IPS DF 6.9 (cell line): ENCODE results near the gene SLC22A15.

Experiments
- DNase-seq: peaks from one replicate; pipeline ENCODE4 v3.0.0-alpha.2; 2013; ENCODE audit warnings: low read depth, low spot score
- H3K27ac ChIP-seq: one replicate; pipeline ENCODE4 v1.5.1; 2013; ENCODE audit warnings: low read length, control low read depth
- H3K27me3 ChIP-seq: 2 replicates; pipeline ENCODE4 v1.6.1; 2013; ENCODE audit warnings: mild to moderate bottlenecking, low read length; ENCODE audit not compliant: control insufficient read depth, insufficient read depth
- H3K36me3 ChIP-seq: 2 replicates; pipeline ENCODE4 v1.6.1; 2013; ENCODE audit warnings: low read length; ENCODE audit not compliant: control insufficient read depth, insufficient read depth
- H3K4me1 ChIP-seq: 2 replicates; pipeline ENCODE4 v1.6.1; 2013; ENCODE audit warnings: low read length; ENCODE audit not compliant: control insufficient read depth, insufficient read depth
- H3K4me3 ChIP-seq: 2 replicates; pipeline ENCODE4 v1.5.1; 2013; ENCODE audit warnings: mild to moderate bottlenecking, low read length
- H3K9me3 ChIP-seq: 2 replicates; pipeline ENCODE4 v1.6.1; 2013; ENCODE audit warnings: low read length, inconsistent platforms; ENCODE audit not compliant: control insufficient read depth, insufficient read depth
- WGBS: extraction: QIAGEN DNeasy Blood & Tissue Kit; methylation state at CpG from one replicate; pipeline ENCODE4 v1.1.7; 2013; ENCODE audit warnings: mixed read lengths, missing lambda C conversion rate; ENCODE audit not compliant: insufficient read length, insufficient coverage; 5-methylcytosine and 5-hydroxymethylcytosine counted together

Gene SLC22A15

DNA sequence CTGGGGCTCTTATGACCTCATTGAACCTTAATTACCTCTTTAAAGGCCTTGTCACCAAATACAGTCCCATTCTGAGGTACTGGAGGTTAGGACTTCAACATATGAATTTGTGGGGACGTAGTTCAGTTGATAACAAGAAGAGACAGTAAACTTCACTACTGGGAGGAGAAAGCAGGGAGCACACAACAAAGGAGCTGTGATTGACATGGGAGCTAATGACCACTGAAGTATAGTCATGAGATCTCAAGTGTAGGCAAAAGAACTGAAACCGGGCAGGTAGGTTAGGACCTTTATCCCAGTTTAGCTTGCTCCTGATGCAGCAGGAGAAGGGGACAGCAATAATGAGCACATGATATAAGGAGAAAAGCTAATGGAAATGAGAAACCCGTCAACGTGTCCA is 123.1 kb downstream of the SLC22A15 start:
- no peaks in the 10 kb centered on the region for H3K4me1 ChIP-seq
- no peak for DNase-seq
- H3K9me3 ChIP-seq, result no peaks in the 10 kb centered on the region
- H3K27me3 ChIP-seq, result no peaks in the 10 kb centered on the region
- no peak overlapping the region for H3K27ac ChIP-seq
- no CpG with 5 or more reads among the region's 4 CpGs for WGBS
- H3K36me3 ChIP-seq, result no peaks in the 10 kb centered on the region
- no peak overlapping the region for H3K4me3 ChIP-seq

DNA sequence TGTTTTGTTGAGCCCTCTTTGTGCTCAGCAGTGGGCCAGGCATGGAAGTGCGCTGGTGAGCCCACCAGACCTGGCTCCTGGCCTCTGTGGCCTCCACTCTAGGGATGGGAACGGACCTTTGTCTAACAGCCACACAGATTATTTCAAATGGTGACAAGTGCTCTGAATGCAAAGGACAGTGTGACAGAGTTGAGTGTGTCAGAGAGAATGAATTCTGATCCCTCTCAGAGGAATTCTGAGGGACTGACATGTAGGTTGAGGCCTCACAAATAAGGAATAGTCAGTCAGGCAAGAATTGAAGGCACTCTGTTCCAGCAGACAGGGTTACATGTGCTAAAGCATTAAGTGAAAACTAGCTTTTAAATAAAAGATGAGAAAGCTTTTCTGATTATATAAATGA is 123.6 kb downstream of the SLC22A15 start:
- WGBS, result no CpG with 5 or more reads among the region's 2 CpGs
- H3K27ac ChIP-seq, result no peak overlapping the region
- no peak overlapping the region for H3K4me3 ChIP-seq
- H3K27me3 ChIP-seq, result no peaks in the 10 kb centered on the region
- no peaks in the 10 kb centered on the region for H3K36me3 ChIP-seq
- no peaks in the 10 kb centered on the region for H3K4me1 ChIP-seq
- no peak for DNase-seq
- no peaks in the 10 kb centered on the region for H3K9me3 ChIP-seq

DNA sequence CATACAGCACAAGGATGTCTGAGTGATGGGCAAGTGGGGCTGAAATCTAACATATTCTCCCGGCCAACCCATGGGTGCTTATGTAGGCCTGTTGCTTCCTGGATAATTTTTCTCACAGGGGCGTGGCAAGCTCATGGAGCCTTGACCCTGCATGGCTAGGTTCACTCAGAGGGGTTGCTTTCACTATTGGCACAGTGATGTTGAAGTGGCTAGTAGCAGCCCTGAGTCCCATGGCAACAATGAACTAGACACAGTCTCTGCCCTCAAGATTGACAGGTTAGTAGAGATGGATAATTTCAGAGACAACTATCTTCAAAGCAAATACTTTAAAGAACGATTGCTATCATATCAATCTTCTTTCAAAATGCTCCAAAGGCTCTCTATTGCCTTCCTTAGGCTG is 128.4 kb downstream of the SLC22A15 start:
- no peak overlapping the region for H3K27ac ChIP-seq
- DNase-seq, result no peak
- no CpG with 5 or more reads among the region's 3 CpGs for WGBS
- H3K9me3 ChIP-seq, result no peaks in the 10 kb centered on the region
- no peaks in the 10 kb centered on the region for H3K27me3 ChIP-seq
- H3K36me3 ChIP-seq, result no peaks in the 10 kb centered on the region
- H3K4me1 ChIP-seq, result no peaks in the 10 kb centered on the region
- no peak overlapping the region for H3K4me3 ChIP-seq

DNA sequence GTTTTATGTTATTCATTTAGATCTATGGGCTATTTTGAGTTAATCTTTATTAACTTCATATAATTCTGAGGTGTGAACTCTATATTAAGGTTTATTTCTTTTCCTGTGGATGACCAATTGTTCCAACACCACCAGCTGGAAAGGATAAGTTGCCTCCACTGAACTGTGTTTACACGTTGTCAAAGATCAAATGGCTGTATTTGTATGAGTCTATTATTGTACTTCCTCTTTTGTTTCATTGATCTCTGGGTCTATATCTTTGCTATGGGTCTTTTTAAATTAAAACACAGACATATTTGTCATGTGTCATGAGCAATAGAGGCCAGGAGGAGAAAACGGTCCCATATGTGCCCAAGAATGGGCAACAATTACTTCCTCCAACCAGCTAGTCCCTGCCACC is 129.7 kb downstream of the SLC22A15 start:
- H3K4me3 ChIP-seq, result no peak overlapping the region
- H3K36me3 ChIP-seq, result no peaks in the 10 kb centered on the region
- no CpG with 5 or more reads among the region's 2 CpGs for WGBS
- H3K9me3 ChIP-seq, result no peaks in the 10 kb centered on the region
- DNase-seq, result no peak
- H3K27ac ChIP-seq, result no peak overlapping the region
- no peaks in the 10 kb centered on the region for H3K27me3 ChIP-seq
- no peaks in the 10 kb centered on the region for H3K4me1 ChIP-seq

DNA sequence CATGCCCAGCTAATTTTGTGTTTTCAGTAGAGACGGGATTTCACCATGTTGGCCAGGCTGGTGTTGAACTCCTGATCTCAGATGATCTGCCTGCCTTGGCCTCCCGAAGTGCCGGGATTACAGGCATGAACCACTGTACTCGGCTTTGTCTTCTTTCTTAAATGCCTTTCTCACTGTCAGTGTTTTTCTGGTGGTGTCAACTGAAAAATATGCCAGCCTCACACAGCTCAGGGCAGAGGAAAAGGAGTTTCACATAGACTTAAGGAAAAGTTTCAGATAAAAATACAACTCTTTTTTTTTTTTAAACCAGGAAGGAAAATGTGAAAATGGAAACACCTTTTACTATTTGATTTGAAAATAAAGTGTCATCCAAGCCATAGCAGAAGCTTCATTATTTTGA is 130.3 kb downstream of the SLC22A15 start:
- WGBS, result no CpG with 5 or more reads among the region's 4 CpGs
- H3K36me3 ChIP-seq, result no peaks in the 10 kb centered on the region
- H3K9me3 ChIP-seq, result no peaks in the 10 kb centered on the region
- H3K4me3 ChIP-seq, result no peak overlapping the region
- no peak overlapping the region for H3K27ac ChIP-seq
- H3K4me1 ChIP-seq, result no peaks in the 10 kb centered on the region
- no peak for DNase-seq
- no peaks in the 10 kb centered on the region for H3K27me3 ChIP-seq

DNA sequence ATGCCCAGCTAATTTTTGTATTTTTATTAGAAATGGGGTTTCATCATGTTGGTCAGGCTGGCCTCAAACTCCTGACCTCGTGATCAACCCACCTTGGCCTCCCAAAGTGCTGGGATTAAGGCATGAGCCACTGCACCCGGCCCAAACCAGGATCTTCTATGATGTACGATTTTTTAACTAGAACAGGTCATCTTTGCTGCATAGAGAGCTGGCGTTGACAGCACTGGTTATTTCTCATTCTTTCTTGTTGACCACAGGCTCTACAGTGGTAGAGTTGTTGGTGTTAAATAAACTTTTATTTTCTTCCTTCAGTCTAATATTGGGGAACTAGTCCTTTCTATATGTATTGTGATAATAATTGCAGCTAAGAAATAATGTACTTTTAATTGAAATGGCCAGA is 131.1 kb downstream of the SLC22A15 start:
- DNase-seq, result no peak
- no peaks in the 10 kb centered on the region for H3K9me3 ChIP-seq
- H3K27ac ChIP-seq, result no peak overlapping the region
- no peaks in the 10 kb centered on the region for H3K4me1 ChIP-seq
- H3K4me3 ChIP-seq, result no peak overlapping the region
- H3K36me3 ChIP-seq, result no peaks in the 10 kb centered on the region
- no CpG with 5 or more reads among the region's 4 CpGs for WGBS
- H3K27me3 ChIP-seq, result no peaks in the 10 kb centered on the region

DNA sequence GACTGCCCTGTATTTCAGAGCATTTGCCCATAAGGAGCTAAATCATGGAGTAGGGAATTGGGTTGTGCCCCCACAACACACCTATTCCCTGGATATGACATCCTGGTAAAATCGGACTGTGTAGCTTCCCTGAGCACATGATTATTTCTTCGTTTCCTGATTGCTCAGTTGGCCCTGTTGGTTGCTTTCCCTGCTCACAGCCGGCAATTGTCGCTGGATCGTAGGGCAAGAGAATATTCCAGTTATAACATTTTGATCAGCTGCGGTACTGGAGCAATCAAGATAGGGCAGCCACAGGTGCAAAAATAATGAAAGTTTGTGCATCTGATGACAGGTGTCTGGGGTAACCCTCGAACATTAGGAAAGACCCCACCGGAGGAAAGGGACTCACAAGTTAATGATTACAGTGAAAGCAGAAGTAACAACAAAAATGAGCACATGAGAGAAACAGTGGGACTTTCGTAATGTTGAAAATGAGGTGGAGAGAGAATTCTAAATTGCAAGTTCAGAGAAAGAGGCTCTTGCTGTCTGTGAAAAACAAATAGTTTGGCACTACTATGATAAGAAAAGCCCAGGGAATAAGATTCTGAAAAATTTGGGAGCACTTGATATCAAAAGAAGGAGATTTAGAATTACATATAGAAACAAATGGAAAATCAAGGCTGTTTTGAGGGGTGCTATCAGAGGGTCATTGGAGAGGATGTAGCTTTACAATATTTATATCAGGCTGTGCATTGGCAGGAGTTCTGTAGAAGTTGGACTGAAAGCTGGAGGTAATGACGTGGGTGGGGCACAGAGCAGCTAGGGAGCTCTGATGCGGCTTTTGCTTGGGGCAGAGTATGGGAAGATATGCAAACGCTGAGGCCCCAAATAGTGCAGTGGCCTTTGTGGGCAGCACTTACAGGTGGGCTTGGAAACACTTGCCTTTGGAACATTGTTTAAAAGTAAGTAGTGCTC is 134.5 kb downstream of the SLC22A15 start, which contains the start of gene MAB21L3:
Gene MAB21L3, plus strand, starts transcription at position 833 of the 957 bp plus-strand sequence. CDS start 1,217 bp downstream, outside the sequence.
- no peak for DNase-seq
- WGBS, result no CpG with 5 or more reads among the region's 12 CpGs
- Histone ChIP-seq H3K9me3 (no peaks in the 10 kb centered on the region), H3K4me3 (no peak within 1 kb of the TSS), H3K27ac (no peak within 1 kb of the TSS), H3K4me1 (no peaks in the 10 kb centered on the region), H3K27me3 (no peaks in the 10 kb centered on the region), H3K36me3 (no peaks in the 10 kb centered on the region)

DNA sequence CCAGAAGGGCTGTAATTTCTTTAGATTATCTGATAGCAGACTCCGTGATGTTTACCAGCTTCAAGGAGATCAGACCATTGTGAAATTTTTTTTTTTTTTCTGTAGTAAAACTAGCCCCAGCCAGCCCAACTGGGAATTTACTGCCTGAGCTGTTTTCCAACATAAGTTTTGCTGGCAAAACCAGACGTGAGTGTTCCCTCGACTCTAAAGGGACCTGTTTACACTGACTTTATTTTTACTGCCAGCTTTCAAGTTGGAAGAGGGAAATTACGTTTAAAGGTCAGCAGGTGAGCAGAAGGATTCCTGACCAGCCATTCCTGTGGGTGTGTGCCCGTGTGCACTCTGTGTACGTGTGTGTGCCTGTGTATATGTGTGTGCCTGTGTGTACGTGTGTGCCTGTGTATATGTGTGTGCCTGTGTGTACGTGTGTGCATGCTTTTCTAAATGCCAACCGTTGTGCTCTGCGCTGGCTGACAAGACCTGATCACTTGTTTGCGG is 135.3 kb downstream of the SLC22A15 start:
- no peak for DNase-seq
- Histone ChIP-seq H3K4me3 (no peak overlapping the region), H3K36me3 (no peaks in the 10 kb centered on the region), H3K4me1 (no peaks in the 10 kb centered on the region), H3K27me3 (no peaks in the 10 kb centered on the region), H3K27ac (no peak overlapping the region), H3K9me3 (no peaks in the 10 kb centered on the region)
- no CpG with 5 or more reads among the region's 11 CpGs for WGBS

DNA sequence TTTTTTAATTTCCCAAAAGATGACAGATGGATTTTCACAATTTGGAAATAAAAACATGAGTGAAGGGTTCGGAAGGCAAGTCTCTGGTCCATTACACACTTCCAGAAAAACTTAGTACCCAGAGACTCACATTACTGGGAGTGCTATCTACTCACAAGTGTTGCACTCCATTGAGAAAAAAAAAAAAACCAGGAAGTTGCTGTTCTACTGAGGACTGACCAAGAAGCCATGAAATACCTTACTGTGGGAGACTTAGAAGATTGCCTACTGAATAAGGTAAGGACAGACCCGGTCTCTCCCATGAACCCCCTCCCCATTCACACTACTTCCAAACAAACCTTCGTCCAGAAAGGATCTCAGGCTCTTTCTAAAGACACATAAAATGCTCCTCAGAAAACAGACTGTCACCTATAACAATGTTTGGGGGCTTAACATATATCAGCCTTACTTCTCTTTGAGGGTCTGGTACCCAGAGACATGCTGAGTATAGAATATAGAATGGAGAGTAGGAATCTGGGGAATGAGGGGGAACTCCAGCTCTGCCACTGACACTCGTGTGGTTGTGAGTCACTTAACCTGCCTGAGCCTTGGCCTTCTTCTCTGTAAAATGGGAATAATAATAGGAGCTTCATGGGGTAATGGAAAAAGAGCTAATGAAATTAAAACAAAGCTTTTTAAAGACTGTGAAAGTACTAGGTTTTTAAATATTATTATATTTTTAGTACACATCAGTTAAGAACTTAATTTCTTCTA is 136.3 kb downstream of the SLC22A15 start:
- Histone ChIP-seq H3K4me3 (no peak overlapping the region), H3K4me1 (no peaks in the 10 kb centered on the region), H3K27ac (no peak overlapping the region), H3K9me3 (no peaks in the 10 kb centered on the region), H3K36me3 (no peaks in the 10 kb centered on the region), H3K27me3 (no peaks in the 10 kb centered on the region)
- no CpG with 5 or more reads among the region's 4 CpGs for WGBS
- no peak for DNase-seq

DNA sequence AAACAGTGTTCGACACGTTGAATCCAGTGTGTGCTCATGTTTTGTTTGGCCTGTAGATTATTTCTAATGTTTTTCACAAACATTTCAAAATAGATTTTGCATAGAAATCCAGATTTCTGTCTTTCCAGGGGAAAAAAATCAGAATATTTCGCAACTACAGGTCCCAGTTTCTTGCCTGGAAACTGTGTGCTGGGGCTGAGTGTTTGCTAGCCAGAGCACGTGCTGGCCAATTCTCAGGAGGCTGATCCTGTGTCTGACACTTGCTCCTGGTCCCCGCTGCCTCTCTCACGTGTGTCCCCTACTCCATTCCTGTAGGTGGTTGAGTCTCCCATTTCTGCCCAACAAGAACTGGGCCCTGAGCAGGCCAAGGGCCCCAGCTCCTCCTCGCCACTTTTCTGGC is 137.3 kb downstream of the SLC22A15 start:
- no CpG with 5 or more reads among the region's 7 CpGs for WGBS
- DNase-seq, result no peak
- Histone ChIP-seq H3K4me3 (no peak overlapping the region), H3K36me3 (no peaks in the 10 kb centered on the region), H3K9me3 (no peaks in the 10 kb centered on the region), H3K27ac (no peak overlapping the region), H3K27me3 (no peaks in the 10 kb centered on the region), H3K4me1 (no peaks in the 10 kb centered on the region)
